Natural killer cell (primary cell): ENCODE results near the gene OTOP2. TPM values are rescaled to one million over a fixed set of nuclear protein-coding genes. Genes with fewer than 3 reads are reported as not detected.

Experiments
- ATAC-seq, 3 donors: fragments of 150-1000 bp in 2 of 3; fragments of 200-7000 bp in 1 of 3; cut with Tn5 transposase; 1 replicate in 1 of 3; 2 replicates in 2 of 3; pipeline ENCODE4 v1.10.0; 2021; ENCODE audit warnings: mild to moderate bottlenecking in 2 of 3, moderate library complexity in 2 of 3
- DNase-seq, 2 donors: peaks; one replicate each; pipeline versions ENCODE4 v3.0.0 to v3.0.0-alpha.2; 2013 to 2021; ENCODE audit warnings: mixed read lengths in 1 of 2
- H3K27ac ChIP-seq: one replicate; pipeline ENCODE4 v1.5.1; 2013; ENCODE audit warnings: mild to moderate bottlenecking, low read length
- H3K27me3 ChIP-seq: one replicate; pipeline ENCODE4 v1.6.1; 2013; ENCODE audit warnings: low read length; ENCODE audit not compliant: control insufficient read depth, insufficient read depth
- H3K36me3 ChIP-seq: one replicate; pipeline ENCODE4 v1.6.1; 2013; ENCODE audit warnings: low read length; ENCODE audit not compliant: control insufficient read depth, insufficient read depth
- H3K4me1 ChIP-seq: one replicate; pipeline ENCODE4 v1.6.1; 2013; ENCODE audit warnings: low read length; ENCODE audit not compliant: control insufficient read depth, insufficient read depth
- H3K4me3 ChIP-seq: one replicate; pipeline ENCODE4 v1.5.1; 2013; ENCODE audit warnings: low read length
- H3K9me3 ChIP-seq: one replicate; pipeline ENCODE4 v1.6.1; 2013; ENCODE audit warnings: low read length; ENCODE audit not compliant: control insufficient read depth, insufficient read depth
- H3K27ac Mint-ChIP-seq, 2 donors: one replicate each; pipeline ENCODE4 v1.8.0; 2022; ENCODE audit warnings: mild to moderate bottlenecking in 2 of 2, mixed read lengths in 2 of 2, moderate library complexity in 1 of 2
- H3K27me3 Mint-ChIP-seq, 2 donors: one replicate each; pipeline ENCODE4 v1.8.0; 2022; ENCODE audit warnings: low read depth in 2 of 2, mixed read lengths in 2 of 2
- H3K36me3 Mint-ChIP-seq: one replicate; pipeline ENCODE4 v1.8.0; 2022; ENCODE audit warnings: mixed read lengths
- H3K4me1 Mint-ChIP-seq, 2 donors: one replicate each; pipeline ENCODE4 v1.8.0; 2022; ENCODE audit warnings: mixed read lengths in 2 of 2
- H3K4me3 Mint-ChIP-seq: one replicate; pipeline ENCODE4 v1.8.0; 2022; ENCODE audit warnings: mild to moderate bottlenecking, moderate library complexity, mixed read lengths
- H3K9me3 Mint-ChIP-seq, 2 donors: one replicate each; pipeline ENCODE4 v1.8.0; 2022; ENCODE audit warnings: mixed read lengths in 2 of 2
- CTCF ChIP-seq: fragments of 200-600 bp; IDR thresholded peaks from one replicate; pipeline ENCODE4 v1.8.0; 2022; ENCODE audit warnings: antibody characterized with exemption
- WGBS: methylation state at CpG from one replicate; pipeline ENCODE4 v1.1.7; 2013; ENCODE audit warnings: missing lambda C conversion rate; ENCODE audit not compliant: insufficient coverage; 5-methylcytosine and 5-hydroxymethylcytosine counted together
- intact Hi-C: fragments of 100-400 bp; cut with micrococcal nuclease; formaldehyde crosslinking; loops from one replicate; pipeline ENCODE4 v1.14.2; 2022
- total RNA-seq, 4 donors: library from RNA; stranded (reverse); fragments of 120-200 nt in 1 of 4; gene quantifications; one replicate each; pipeline versions ENCODE4 v1.2.3 to v1.2.4, GENCODE V29; 2013 to 2022

The OTOP2 gene
- total RNA-seq, 3 donors from 2014 or later (not counting 1 experiment from before 2014, with no cell fraction given): not detected

- H3K27ac ChIP-seq: no peak within 1 kb of the TSS
- peak; percentile 33 to 59 (median 49) for ATAC-seq
- H3K36me3 ChIP-seq: no peaks in the 10 kb centered on the region
Observed at GRCh38 chr17:74922694-74923537, 1.2 kb upstream of the OTOP2 start, which contains the start of gene USH1G. TSS of gene USH1G (minus strand) at chr17:74923255. CDS start at chr17:74923073, 182 bp downstream.

GRCh38 chr17:74923538-74924249, 379 bp upstream of the OTOP2 start:
- no peaks in the 10 kb centered on the region for H3K36me3 Mint-ChIP-seq
- ATAC-seq (peak; percentile 84 to 85 (median 84)), DNase-seq (peak; percentile 77 to 83)
- peak overlapping the region; percentile 20 for H3K4me3 ChIP-seq
- H3K27me3 Mint-ChIP-seq: peaks cover 30 to 36% of the 10 kb centered on the region in 2 donors
- H3K4me3 Mint-ChIP-seq: no peak overlapping the region
- H3K27me3 ChIP-seq: peaks cover 37% of the 10 kb centered on the region
- H3K9me3 Mint-ChIP-seq: no peaks in the 10 kb centered on the region
- peaks cover 23% of the 10 kb centered on the region for H3K4me1 ChIP-seq
- peak; percentile 88 for TF ChIP-seq CTCF
- intact Hi-C loops: loop anchor here (5.0 kb wide), 1 partner anchor 34 kb away; no protein-coding TSS in a partner anchor
- no peaks in the 10 kb centered on the region for H3K9me3 ChIP-seq
- no peak overlapping the region for H3K27ac ChIP-seq
- no peak overlapping the region for H3K27ac Mint-ChIP-seq
- peaks cover 0 to 22% of the 10 kb centered on the region in 2 donors for H3K4me1 Mint-ChIP-seq
- H3K36me3 ChIP-seq: no peaks in the 10 kb centered on the region
- WGBS: 4% methylated on average over 59 of the region's 59 CpGs

More at GRCh38 chr17:74922694-74923537, 1.2 kb upstream of the OTOP2 start, which contains the start of gene USH1G:
- H3K27me3 Mint-ChIP-seq: peaks cover 22 to 36% of the 10 kb centered on the region in 2 donors
- peaks cover 0 to 22% of the 10 kb centered on the region in 2 donors for H3K4me1 Mint-ChIP-seq
- no peak for TF ChIP-seq CTCF
- H3K4me1 ChIP-seq: peaks cover 23% of the 10 kb centered on the region
- H3K4me3 ChIP-seq: peak within 1 kb of the TSS; percentile 20
- no peak for DNase-seq
- no peak within 1 kb of the TSS for H3K27ac Mint-ChIP-seq
- intact Hi-C loops: loop anchor here (5.0 kb wide), 1 partner anchor 34 kb away; no protein-coding TSS in a partner anchor
- peaks cover 37% of the 10 kb centered on the region for H3K27me3 ChIP-seq
- peak within 1 kb of the TSS; percentile 73 for H3K4me3 Mint-ChIP-seq
- H3K9me3 ChIP-seq: no peaks in the 10 kb centered on the region
- no peaks in the 10 kb centered on the region for H3K9me3 Mint-ChIP-seq
- H3K36me3 Mint-ChIP-seq: no peaks in the 10 kb centered on the region
- 6% methylated on average over 57 of the region's 57 CpGs for WGBS

- TF ChIP-seq CTCF: no peak
- WGBS: 77% methylated on average over 3 of the region's 3 CpGs
- ATAC-seq: no peak
- Histone ChIP-seq H3K27ac (no peak overlapping the region), H3K36me3 (no peaks in the 10 kb centered on the region), H3K9me3 (no peaks in the 10 kb centered on the region), H3K4me1 (peaks cover 23% of the 10 kb centered on the region), H3K27me3 (peaks cover 37% of the 10 kb centered on the region), H3K4me3 (no peak overlapping the region)
- Mint-ChIP-seq H3K9me3 (no peaks in the 10 kb centered on the region), H3K36me3 (no peaks in the 10 kb centered on the region), H3K27ac (no peak overlapping the region), H3K4me3 (no peak overlapping the region), H3K27me3 (peaks cover 38% of the 10 kb centered on the region in 2 donors), H3K4me1 (peaks cover 0 to 22% of the 10 kb centered on the region in 2 donors)
- no peak for DNase-seq
- intact Hi-C loops: no loop called here
Observed at GRCh38 chr17:74925242-74925641, 1.2 kb downstream of the OTOP2 start.
